Activated B cell treated with CpG ODN at 0.5 μM for 24 hours (primary cell): ENCODE data around the gene RPA1. TPM values are rescaled to one million over a fixed set of nuclear protein-coding genes. Genes with fewer than 3 reads are reported as not detected.
A peak's percentile ranks its signal among the peaks of the same experiment; 100 is the strongest.

Source experiments
- ATAC-seq: fragments of 200-7000 bp; cut with Tn5 transposase; one replicate; pipeline ENCODE4 v1.10.0; 2021; ENCODE audit warnings: low read depth, mild to moderate bottlenecking, moderate library complexity
- CTCF ChIA-PET: fragments of 350-600 bp; sonication (Branson Sonifier 250); formaldehyde crosslinking; loops from one replicate; lab custom pipeline; 2021; ENCODE audit warnings: antibody characterized with exemption; lab: Charles Lee
- POLR2A ChIA-PET: fragments of 350-600 bp; sonication (Branson Sonifier 250); formaldehyde crosslinking; loops from one replicate; lab custom pipeline; 2021; ENCODE audit warnings: antibody characterized with exemption; lab: Charles Lee
- DNase-seq: peaks from one replicate; pipeline ENCODE4 v3.0.0; 2022
- H3K27ac Mint-ChIP-seq: one replicate; pipeline ENCODE4 v1.8.0; 2020; ENCODE audit warnings: mixed read lengths
- H3K27me3 Mint-ChIP-seq: one replicate; pipeline ENCODE4 v1.8.0; 2021; ENCODE audit warnings: mixed read lengths
- H3K36me3 Mint-ChIP-seq: one replicate; pipeline ENCODE4 v1.8.0; 2021; ENCODE audit warnings: low read depth, mixed read lengths
- H3K4me1 Mint-ChIP-seq: one replicate; pipeline ENCODE4 v1.8.0; 2021; ENCODE audit warnings: mixed read lengths
- H3K4me3 Mint-ChIP-seq: one replicate; pipeline ENCODE4 v1.8.0; 2020; ENCODE audit warnings: mild to moderate bottlenecking, mixed read lengths
- H3K9me3 Mint-ChIP-seq: one replicate; pipeline ENCODE4 v1.8.0; 2020; ENCODE audit warnings: mixed read lengths
- CTCF ChIP-seq: fragments of 200-600 bp; IDR thresholded peaks from one replicate; pipeline ENCODE4 v1.8.0; 2022; ENCODE audit warnings: antibody characterized with exemption, mild to moderate bottlenecking
- intact Hi-C: fragments of 100-400 bp; cut with micrococcal nuclease; formaldehyde crosslinking; loops from one replicate; pipeline ENCODE4 v1.15.1; 2024
- total RNA-seq: library from RNA; stranded (reverse); gene quantifications from 2 replicates; pipeline ENCODE4 v1.2.3, GENCODE V29; 2022

RPA1 gene
- total RNA-seq, 1 donor from 2014 or later: 99.8 TPM

- DNase-seq (no peak), ATAC-seq (peak; percentile 71)
- TF ChIP-seq CTCF: no peak
- intact Hi-C loops: loop anchor here (1.0 to 5.0 kb wide), 3 partner anchors 118 to 335 kb away; partner anchors contain the start of genes OVCA2 and RTN4RL1
- Mint-ChIP-seq H3K4me1 (peaks cover 30% of the 10 kb centered on the region), H3K27me3 (peaks cover 51% of the 10 kb centered on the region), H3K9me3 (no peaks in the 10 kb centered on the region), H3K36me3 (no peaks in the 10 kb centered on the region), H3K27ac (no peak overlapping the region), H3K4me3 (peak overlapping the region; percentile 67)
- POLR2A ChIA-PET: interaction anchor here (0.6 kb wide), 1 partner anchor 427 kb away, joined by 3 read pairs; the partner anchor contains the start of gene TSR1
- CTCF ChIA-PET: interaction anchor here (0.9 to 2.1 kb wide), 3 partner anchors 336 to 508 kb away, joined by 3 to 14 read pairs (median 3); no protein-coding TSS in a partner anchor
These were observed 79.0 kb downstream of the RPA1 start for GRCh38 chr17:1908699-1909309.

- Mint-ChIP-seq H3K4me3 (no peak overlapping the region), H3K27me3 (peaks cover 51% of the 10 kb centered on the region), H3K36me3 (no peaks in the 10 kb centered on the region), H3K27ac (no peak overlapping the region), H3K4me1 (peaks cover 18% of the 10 kb centered on the region), H3K9me3 (no peaks in the 10 kb centered on the region)
- ChIA-PET CTCF (interaction anchor here (1.1 to 2.1 kb wide), 2 partner anchors 335 to 506 kb away, joined by 3 to 14 read pairs; no protein-coding TSS in a partner anchor), POLR2A (no interaction called here)
- no peak for DNase-seq
- no peak for TF ChIP-seq CTCF
- ATAC-seq: no peak
- intact Hi-C loops: loop anchor here (5.0 kb wide), 2 partner anchors 117 to 132 kb away; partner anchors contain the start of genes OVCA2 and RTN4RL1
These were observed 80.2 kb downstream of the RPA1 start for GRCh38 chr17:1909985-1910384.

GRCh38 chr17:1912146-1912545, 82.3 kb downstream of the RPA1 start:
- Mint-ChIP-seq H3K9me3 (no peaks in the 10 kb centered on the region), H3K27ac (no peak overlapping the region), H3K4me3 (no peak overlapping the region), H3K4me1 (peaks cover 16% of the 10 kb centered on the region), H3K36me3 (no peaks in the 10 kb centered on the region), H3K27me3 (peaks cover 38% of the 10 kb centered on the region)
- ATAC-seq (no peak), DNase-seq (no peak)
- no peak for TF ChIP-seq CTCF
- ChIA-PET CTCF (interaction anchor here (0.7 kb wide), 1 partner anchor 11 kb away, joined by 3 read pairs; no protein-coding TSS in a partner anchor), POLR2A (no interaction called here)
- intact Hi-C loops: no loop called here

- no peak for TF ChIP-seq CTCF
- ChIA-PET POLR2A (interaction anchor here (0.7 kb wide), 1 partner anchor 133 kb away, joined by 3 read pairs; no protein-coding TSS in a partner anchor), CTCF (no interaction called here)
- H3K36me3 Mint-ChIP-seq: no peaks in the 10 kb centered on the region
- DNase-seq (no peak), ATAC-seq (no peak)
- peaks cover 29% of the 10 kb centered on the region for H3K27me3 Mint-ChIP-seq
- H3K9me3 Mint-ChIP-seq: no peaks in the 10 kb centered on the region
- H3K4me3 Mint-ChIP-seq: no peak overlapping the region
- intact Hi-C loops: no loop called here
- H3K4me1 Mint-ChIP-seq: peaks cover 11% of the 10 kb centered on the region
- H3K27ac Mint-ChIP-seq: no peak overlapping the region
These were observed 83.9 kb downstream of the RPA1 start for GRCh38 chr17:1913702-1914101.

- TF ChIP-seq CTCF: no peak
- intact Hi-C loops: no loop called here
- Mint-ChIP-seq H3K4me3 (no peak overlapping the region), H3K27me3 (peaks cover 21% of the 10 kb centered on the region), H3K27ac (no peak overlapping the region), H3K36me3 (no peaks in the 10 kb centered on the region), H3K9me3 (no peaks in the 10 kb centered on the region), H3K4me1 (peaks cover 6% of the 10 kb centered on the region)
- ATAC-seq (no peak), DNase-seq (no peak)
- POLR2A ChIA-PET: interaction anchor here (0.7 kb wide), 1 partner anchor 1105 kb away, joined by 4 read pairs; no protein-coding TSS in a partner anchor
- CTCF ChIA-PET: no interaction called here
These were observed 84.9 kb downstream of the RPA1 start for GRCh38 chr17:1914661-1915083.
